K562 (cell line): ENCODE results near the gene GAS2L1. TPM values are rescaled to one million over a fixed set of nuclear protein-coding genes. Genes with fewer than 3 reads are reported as not detected.

Source experiments
- ATF4 ChIP-seq: fragments of 450-650 bp; formaldehyde crosslinking; IDR thresholded peaks from 2 replicates; pipeline ENCODE4 v1.4.0; 2022; ENCODE audit warnings: mild to moderate bottlenecking, moderate library complexity
- CTCFL ChIP-seq: IDR thresholded peaks from 2 replicates; pipeline ENCODE4 v1.6.1; 2011; ENCODE audit warnings: borderline replicate concordance, low read depth, mild to moderate bottlenecking, moderate library complexity, low read length; ENCODE audit not compliant: insufficient read depth, poor library complexity, severe bottlenecking
- DNMT1 ChIP-seq: fragments of 450-650 bp; IDR thresholded peaks from 2 replicates; pipeline ENCODE4 v1.6.1; 2016; ENCODE audit warnings: antibody characterized with exemption, mild to moderate bottlenecking
- MEIS2 ChIP-seq: fragments of 450-650 bp; IDR thresholded peaks from 2 replicates; pipeline ENCODE4 v1.6.1; 2014; ENCODE audit warnings: mild to moderate bottlenecking; ENCODE audit not compliant: partially characterized antibody
- RBFOX2 ChIP-seq: fragments of 200-400 bp; formaldehyde crosslinking; IDR thresholded peaks from 2 replicates; pipeline ENCODE4 v1.6.1; 2017; ENCODE audit warnings: low read depth, mild to moderate bottlenecking, low read length, moderate library complexity
- SPI1 ChIP-seq: IDR thresholded peaks from 2 replicates; pipeline ENCODE4 v1.6.1; 2011; ENCODE audit warnings: low read depth, low read length, control low read depth, borderline replicate concordance
- TAF15 ChIP-seq: fragments of 200-400 bp; formaldehyde crosslinking; IDR thresholded peaks from 2 replicates; pipeline ENCODE4 v1.6.1; 2017; ENCODE audit warnings: mild to moderate bottlenecking, low read depth, low read length, moderate library complexity
- TFE3 ChIP-seq: fragments of 450-650 bp; formaldehyde crosslinking; IDR thresholded peaks from 2 replicates; pipeline ENCODE4 v1.4.0; 2020; ENCODE audit warnings: mild to moderate bottlenecking, mixed read lengths
- USF1 ChIP-seq: sonication (generic); formaldehyde crosslinking; IDR thresholded peaks from 2 replicates; pipeline ENCODE4 v1.9.0; 2022; ENCODE audit warnings: mild to moderate bottlenecking, missing genetic modification reagents
- USF2 ChIP-seq: sonication (generic); formaldehyde crosslinking; IDR thresholded peaks from 2 replicates; pipeline ENCODE4 v1.5.0; 2020; ENCODE audit warnings: missing genetic modification reagents
- ZBTB33 ChIP-seq: sonication (generic); formaldehyde crosslinking; IDR thresholded peaks from 2 replicates; pipeline ENCODE4 v1.8.1; 2023; ENCODE audit warnings: mild to moderate bottlenecking, missing genetic modification reagents
- polyA plus RNA-seq, 8 experiments: library from polyadenylated mRNA; depleted of rRNA in 4 of 8; stranded (reverse) in 5 of 8; unstranded in 3 of 8; fragments of >200 nt; fragmentation: Nextera tagmentation in 2 of 8; fragmentation: Illumina TruSeq in 1 of 8; extraction: Ambion mirVana in 2 of 8; extraction: Trizol in 1 of 8; gene quantifications; 2 replicates each; pipeline versions ENCODE4 v1.2.1 to v1.2.3, GENCODE V29; 2011 to 2014; ENCODE audit warnings: inconsistent platforms in 1 of 8, missing spikeins in 1 of 8
- total RNA-seq, 7 experiments: library from RNA; depleted of rRNA in 6 of 7; stranded (reverse); fragments of >200 nt in 6 of 7; fragmentation: Illumina TruSeq in 2 of 7; extraction: Trizol in 2 of 7; gene quantifications; 2 replicates each; pipeline versions ENCODE4 v1.2.1 to v1.2.3, GENCODE V29; 2011 to 2021; ENCODE audit warnings: low replicate concordance in 1 of 7
- TF ChIP-seq, protein P1 (sequence below), 2 experiments: fragments of 450-650 bp in 1 of 2; sonication (generic) in 1 of 2; formaldehyde crosslinking in 1 of 2; IDR thresholded peaks in 1 of 2; conservative IDR thresholded peaks in 1 of 2; 2 replicates each; pipeline versions ENCODE4 v1.6.1 to v1.8.1; 2016 to 2023; ENCODE audit warnings: mild to moderate bottlenecking in 2 of 2, moderate library complexity in 2 of 2, inconsistent platforms in 1 of 2, missing genetic modification reagents in 1 of 2

The GAS2L1 gene
- total and polyA plus RNA-seq, 9 of the 15 experiments (the other 6 are each of a cell fraction or from before 2014, with no cell fraction given) = 0.56 to 19.7 (median 3.2) TPM

GRCh38 chr22:29313126-29313575 lies 6.7 kb downstream of the GAS2L1 start (continued):
- no peak for TF ChIP-seq ATF4 (CRISPR knock-in tag)
- peak; percentile 44 for TF ChIP-seq USF1 (CRISPR knock-in tag)
- no peak for TF ChIP-seq DNMT1
- TF ChIP-seq TAF15 = no peak
- TF ChIP-seq ZBTB33 (CRISPR knock-in tag) = peak; percentile 100
- TF ChIP-seq MEIS2 = no peak
- TF ChIP-seq TFE3 = no peak
- peak; percentile 18 for TF ChIP-seq CTCFL
- no peak for TF ChIP-seq SPI1
- TF ChIP-seq, protein P1, sequence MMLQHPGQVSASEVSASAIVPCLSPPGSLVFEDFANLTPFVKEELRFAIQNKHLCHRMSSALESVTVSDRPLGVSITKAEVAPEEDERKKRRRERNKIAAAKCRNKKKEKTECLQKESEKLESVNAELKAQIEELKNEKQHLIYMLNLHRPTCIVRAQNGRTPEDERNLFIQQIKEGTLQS (IDR thresholded peaks at IDR 0.05) = peak; percentile 66; the same call in 1 of the 2 replicates
- TF ChIP-seq, protein P1 (CRISPR knock-in tag; conservative IDR thresholded peaks at IDR 0.05) = no peak
- TF ChIP-seq USF2 (CRISPR knock-in tag) = peak; percentile 47
- TF ChIP-seq RBFOX2 = peak; percentile 37; the same call in 1 of the 2 replicates
